Stimulated activated CD8-positive, alpha-beta memory T cell treated with anti-CD3 and anti-CD28 coated beads, Interleukin-15, amount 100 ng/mL, for 24 hours (primary cell): ENCODE measurements around the gene SDCCAG8.

ENCODE experiments used
- DNase-seq: peaks from one replicate; pipeline ENCODE4 v3.0.0-alpha.2; 2020; ENCODE audit warnings: low read depth

The SDCCAG8 gene

DNA sequence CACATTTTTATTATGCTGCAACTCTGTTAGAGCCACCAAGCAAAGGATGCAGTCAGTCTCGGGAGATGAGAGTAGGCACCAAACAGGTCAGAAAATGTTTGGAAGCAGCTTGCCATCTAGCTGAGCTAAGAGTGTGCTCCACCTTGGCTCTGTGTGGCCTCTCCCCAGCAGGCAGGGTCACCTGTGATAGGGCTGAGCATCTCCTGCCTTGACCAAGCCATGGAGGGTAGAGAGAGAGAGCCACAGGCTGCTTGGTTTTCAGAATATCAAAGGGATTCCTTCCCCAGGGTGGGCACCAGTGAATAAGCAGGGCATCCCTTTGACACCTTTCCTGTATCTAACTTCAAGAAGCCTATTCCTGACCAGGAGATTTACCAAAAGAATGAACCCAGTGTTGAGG is 135.5 kb downstream of the SDCCAG8 start:
- no peak for DNase-seq

DNA sequence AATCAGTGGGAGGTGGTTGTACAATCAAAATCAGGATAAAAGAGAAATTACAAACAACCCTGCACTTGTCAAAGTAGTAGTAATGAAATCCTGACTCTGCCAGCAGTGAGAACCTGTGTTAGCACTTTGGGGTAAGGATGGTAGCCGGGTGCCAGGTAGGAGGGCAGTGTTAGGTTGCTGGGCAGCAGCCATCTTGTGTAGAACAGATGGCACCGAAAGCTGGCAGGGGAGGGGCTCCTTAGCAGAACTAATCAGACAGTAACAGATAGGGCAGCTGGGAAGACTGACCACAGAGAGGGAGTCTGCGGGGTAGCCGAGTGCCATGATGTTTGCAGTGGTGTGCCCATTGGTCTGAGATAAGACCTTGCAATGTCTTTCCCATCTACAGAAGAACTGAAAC is 137.3 kb downstream of the SDCCAG8 start:
- DNase-seq = no peak

GRCh38 chr1:243394066-243394465 is 138.2 kb downstream of the SDCCAG8 start:
- no peak for DNase-seq

DNA sequence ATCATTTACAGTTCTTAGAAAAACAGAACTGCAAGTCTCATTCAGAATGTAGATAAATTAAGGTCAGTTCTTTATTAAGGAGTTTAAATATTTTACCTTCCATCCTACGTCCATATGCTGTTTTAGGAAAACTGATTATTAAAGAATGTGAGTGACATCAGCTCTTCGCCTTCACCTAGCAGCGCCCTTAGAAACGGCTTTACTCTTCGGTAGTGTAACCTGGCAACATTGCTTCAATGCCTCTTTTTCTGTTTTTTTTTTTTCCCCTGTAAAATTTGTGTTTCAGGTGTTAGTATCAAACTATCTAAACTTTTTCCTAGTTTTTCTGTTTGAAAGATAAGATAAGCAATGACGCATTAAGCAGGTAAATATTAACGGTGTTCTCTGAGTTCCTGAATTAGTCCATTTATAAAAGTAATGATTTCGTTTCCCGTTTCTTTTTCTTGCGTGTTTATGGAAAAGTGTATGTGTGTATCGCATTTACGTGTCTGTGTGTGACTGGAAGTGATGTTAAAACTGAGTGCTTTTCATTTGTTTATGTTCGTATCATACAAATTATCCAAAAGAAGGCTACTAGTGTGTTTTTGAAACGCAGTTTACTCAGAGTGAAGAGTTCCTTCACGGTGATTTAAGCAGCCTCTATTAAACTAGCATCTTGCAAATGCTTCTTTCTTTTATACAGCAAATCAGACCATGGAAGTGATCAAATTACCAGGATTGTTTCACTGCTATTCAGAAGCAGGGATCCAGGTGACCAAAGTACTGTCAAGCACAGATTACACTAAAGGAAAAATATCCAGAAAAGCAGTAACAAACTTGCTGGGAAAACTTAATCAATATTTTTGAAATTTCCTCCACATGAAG is 139.0 kb downstream of the SDCCAG8 start:
- DNase-seq = no peak

- no peak for DNase-seq
Measured at GRCh38 chr1:243396424-243396823, 140.6 kb downstream of the SDCCAG8 start.

- no peak for DNase-seq
Measured at GRCh38 chr1:243396876-243397275, 141.0 kb downstream of the SDCCAG8 start.

DNA sequence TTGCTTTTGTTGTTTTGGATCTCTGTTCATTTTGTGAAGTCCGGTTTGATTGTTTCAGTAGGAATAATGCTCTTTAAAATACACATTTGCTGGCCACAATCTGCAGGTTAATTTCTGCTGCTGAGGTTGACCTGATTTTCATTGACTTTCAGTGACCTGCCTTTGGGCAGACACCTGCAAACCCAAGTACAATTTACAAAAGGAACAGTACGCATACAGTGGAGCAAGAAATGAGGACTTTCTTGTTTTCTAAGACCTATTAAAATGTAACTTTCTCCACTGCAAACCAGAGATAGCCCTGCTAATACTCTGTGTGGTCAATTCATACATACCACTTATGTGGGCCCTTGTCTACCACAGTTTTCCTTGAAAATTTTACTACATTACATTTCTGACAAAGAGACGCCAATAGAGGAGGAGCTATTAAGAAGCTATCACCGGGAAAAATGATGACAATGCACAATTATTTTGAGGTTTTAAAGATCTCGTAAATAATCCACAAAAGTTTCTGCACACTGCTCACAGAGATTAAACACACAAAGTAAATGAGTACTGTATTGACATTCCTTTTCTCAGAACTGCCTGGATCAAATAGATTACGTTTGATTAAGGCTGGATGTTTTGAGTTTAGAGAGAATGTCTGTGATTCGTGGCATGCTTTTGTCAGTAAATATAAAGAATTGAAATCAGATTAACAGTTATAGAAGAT is 141.9 kb downstream of the SDCCAG8 start:
- DNase-seq = no peak

DNA sequence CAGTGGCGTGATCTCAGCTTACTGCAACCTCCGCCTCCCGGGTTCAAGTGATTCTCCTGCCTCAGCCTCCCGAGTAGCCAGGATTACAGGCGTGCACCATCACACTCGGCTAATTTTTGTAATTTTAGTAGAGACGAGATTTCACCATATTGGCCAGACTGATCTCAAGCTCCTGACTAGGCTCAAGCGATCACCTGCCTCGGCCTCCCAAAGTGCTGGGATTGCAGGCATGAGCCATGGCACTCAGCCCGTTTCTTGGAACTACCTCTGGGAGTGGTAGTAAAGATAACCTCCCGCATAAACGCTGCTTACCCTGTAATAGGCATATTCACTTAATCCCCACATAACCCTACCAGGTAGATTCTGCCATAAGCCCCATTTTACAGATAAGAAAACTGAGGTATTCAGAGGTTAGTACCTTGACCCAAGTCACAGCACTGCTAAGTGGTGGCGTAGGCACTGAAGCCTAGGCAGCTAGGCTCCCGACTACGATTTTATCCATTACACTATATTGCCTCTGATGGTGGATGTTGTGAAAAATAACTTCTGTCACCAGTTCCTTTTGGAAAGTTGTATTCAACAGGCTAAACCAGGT is 143.8 kb downstream of the SDCCAG8 start:
- DNase-seq = no peak

- DNase-seq = no peak
Measured at GRCh38 chr1:243402868-243403267, 147.0 kb downstream of the SDCCAG8 start.

DNA sequence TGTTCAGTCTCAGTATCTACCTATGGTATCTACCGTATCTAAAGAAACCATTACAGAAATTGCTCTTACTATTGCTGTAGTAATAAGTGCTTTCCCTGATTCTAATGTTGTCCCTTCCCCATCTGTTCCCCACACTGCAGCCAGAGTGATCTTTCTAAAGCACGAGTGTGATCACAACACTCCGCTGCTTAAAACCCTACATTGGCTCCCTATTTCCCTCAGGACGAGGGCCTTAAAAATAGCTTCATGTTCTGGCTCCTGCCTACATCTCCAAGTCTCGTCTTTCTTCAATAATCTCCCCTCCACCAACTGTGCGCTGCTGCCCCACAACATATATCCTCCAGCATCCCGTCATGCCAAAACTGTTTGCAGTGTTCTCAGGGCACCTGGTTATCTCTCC is 150.6 kb downstream of the SDCCAG8 start:
- DNase-seq = no peak

GRCh38 chr1:243407284-243408018 is 151.6 kb downstream of the SDCCAG8 start:
- no peak for DNase-seq

GRCh38 chr1:243408479-243408878 is 152.6 kb downstream of the SDCCAG8 start:
- DNase-seq = no peak

GRCh38 chr1:243409284-243409683 is 153.4 kb downstream of the SDCCAG8 start:
- DNase-seq = no peak

DNA sequence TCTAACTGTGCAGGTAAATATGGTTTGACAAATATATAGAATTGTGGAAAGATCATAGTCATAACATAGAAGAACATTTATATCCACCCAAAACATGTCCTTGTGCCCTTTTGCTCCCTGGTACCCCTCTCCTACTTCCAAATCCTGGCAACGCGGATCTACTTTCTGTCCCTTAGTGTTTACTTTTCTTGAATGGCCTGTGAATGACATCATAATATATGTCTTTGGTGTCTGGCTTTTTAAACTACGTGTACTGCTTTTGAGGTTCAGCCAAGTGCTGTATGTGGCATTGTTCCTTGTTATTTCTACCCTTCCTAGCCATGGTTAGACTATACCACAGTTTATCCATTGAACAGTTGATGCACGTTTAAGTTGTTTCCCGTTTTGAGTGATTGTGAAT is 155.6 kb downstream of the SDCCAG8 start:
- DNase-seq = no peak

DNA sequence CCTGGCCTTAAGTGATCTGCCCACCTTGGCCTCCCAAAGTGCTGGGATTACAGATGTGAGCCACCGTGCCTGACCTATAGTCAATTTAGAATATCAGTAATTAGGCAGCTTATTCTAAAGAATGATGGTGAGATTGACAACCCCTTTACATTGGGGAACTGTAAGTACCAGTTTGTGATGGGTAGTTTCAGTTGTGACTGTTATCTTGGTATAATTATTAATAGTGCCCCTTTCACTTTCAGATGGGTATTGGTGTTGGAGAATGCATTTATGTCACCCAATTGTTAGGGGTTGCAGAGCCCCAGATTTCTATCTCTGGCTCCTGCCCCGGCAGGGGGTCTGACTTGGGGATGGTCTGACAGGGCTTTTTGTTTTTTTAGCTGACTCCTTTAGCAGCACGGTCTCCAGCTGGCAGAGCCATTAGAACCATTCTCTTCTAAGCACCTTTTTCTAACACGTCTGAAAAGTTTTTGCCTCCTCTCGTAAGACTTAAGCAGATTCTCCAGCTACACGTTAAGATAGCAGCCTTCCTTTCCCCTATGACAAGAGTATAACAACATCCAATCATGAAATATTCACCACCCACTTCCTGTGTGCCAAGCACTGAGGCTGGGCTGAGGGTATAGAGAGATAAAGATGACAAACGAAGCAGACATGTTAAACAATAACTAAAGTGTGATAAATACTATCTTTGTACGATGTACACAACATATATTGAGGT is 157.8 kb downstream of the SDCCAG8 start:
- no peak for DNase-seq

DNA sequence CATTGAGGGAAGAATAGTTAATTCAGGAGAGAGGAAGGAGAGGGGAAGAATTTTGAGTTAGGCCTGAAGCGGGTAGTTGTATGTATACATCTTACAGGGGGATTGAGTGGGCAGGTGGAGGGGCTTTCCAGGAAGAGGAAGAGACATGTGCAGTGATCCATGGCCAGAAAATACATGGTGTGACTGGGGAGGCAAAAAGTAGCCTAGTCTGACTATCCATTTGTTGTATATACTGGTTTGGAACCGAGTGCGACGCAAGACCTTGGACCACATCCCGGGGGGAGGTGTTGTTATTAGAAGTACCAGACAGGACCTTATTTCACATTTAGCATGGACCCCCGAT is 158.3 kb downstream of the SDCCAG8 start:
- DNase-seq = no peak

- DNase-seq = no peak
Measured at GRCh38 chr1:243415663-243416408, 160.0 kb downstream of the SDCCAG8 start.

GRCh38 chr1:243416495-243416894 is 160.7 kb downstream of the SDCCAG8 start:
- no peak for DNase-seq

- DNase-seq = no peak
Measured at GRCh38 chr1:243420016-243420945, 164.4 kb downstream of the SDCCAG8 start.
